Fibroblast of the aortic adventitia (primary cell): ENCODE measurements around the gene SLC35B1. TPM values are rescaled to one million over a fixed set of nuclear protein-coding genes. Genes with fewer than 3 reads are reported as not detected.

Source experiments
- DNase-seq: peaks from one replicate; pipeline ENCODE4 v3.0.0-alpha.2; 2010; ENCODE audit warnings: low read depth
- H3K4me3 ChIP-seq: 2 replicates; pipeline ENCODE4 v1.5.1; 2011; ENCODE audit warnings: low read depth, mild to moderate bottlenecking, control low read depth, low read length, moderate library complexity
- total RNA-seq: library from RNA; depleted of rRNA; stranded (reverse); fragments of >200 nt; gene quantifications from 2 replicates; pipeline ENCODE4 v1.2.3, GENCODE V29; 2012; ENCODE audit warnings: low replicate concordance
- TF ChIP-seq, protein P1 (sequence below): IDR thresholded peaks from 2 replicates; pipeline ENCODE4 v1.5.1; 2011; ENCODE audit warnings: mild to moderate bottlenecking, low read length, control low read depth, inconsistent platforms; ENCODE audit not compliant: insufficient read depth

The SLC35B1 gene
- total RNA-seq, 1 donor = 59.7 TPM

DNA sequence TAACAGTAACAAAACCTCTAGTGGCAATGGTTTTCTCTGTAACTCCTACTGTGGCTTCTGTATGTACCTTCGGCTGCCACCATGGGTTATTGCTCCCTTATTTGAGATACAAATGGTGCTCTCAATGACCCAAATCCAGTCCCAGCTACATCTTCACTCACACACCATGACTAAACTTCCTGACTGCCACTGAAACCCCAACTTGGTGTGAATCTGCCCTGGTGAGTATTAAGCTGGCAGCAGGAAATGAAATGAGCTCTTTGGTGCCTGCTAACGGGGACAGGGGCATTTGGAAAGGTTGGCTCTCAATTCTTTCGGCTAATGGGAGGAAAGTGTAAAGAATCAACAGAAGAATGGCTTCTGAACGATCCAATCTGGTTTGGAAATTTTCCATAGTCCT lies 7.5 kb upstream of the SLC35B1 start:
- no peak overlapping the region for H3K4me3 ChIP-seq
- TF ChIP-seq, protein P1, sequence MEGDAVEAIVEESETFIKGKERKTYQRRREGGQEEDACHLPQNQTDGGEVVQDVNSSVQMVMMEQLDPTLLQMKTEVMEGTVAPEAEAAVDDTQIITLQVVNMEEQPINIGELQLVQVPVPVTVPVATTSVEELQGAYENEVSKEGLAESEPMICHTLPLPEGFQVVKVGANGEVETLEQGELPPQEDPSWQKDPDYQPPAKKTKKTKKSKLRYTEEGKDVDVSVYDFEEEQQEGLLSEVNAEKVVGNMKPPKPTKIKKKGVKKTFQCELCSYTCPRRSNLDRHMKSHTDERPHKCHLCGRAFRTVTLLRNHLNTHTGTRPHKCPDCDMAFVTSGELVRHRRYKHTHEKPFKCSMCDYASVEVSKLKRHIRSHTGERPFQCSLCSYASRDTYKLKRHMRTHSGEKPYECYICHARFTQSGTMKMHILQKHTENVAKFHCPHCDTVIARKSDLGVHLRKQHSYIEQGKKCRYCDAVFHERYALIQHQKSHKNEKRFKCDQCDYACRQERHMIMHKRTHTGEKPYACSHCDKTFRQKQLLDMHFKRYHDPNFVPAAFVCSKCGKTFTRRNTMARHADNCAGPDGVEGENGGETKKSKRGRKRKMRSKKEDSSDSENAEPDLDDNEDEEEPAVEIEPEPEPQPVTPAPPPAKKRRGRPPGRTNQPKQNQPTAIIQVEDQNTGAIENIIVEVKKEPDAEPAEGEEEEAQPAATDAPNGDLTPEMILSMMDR = no peak
- no peak for DNase-seq

DNA sequence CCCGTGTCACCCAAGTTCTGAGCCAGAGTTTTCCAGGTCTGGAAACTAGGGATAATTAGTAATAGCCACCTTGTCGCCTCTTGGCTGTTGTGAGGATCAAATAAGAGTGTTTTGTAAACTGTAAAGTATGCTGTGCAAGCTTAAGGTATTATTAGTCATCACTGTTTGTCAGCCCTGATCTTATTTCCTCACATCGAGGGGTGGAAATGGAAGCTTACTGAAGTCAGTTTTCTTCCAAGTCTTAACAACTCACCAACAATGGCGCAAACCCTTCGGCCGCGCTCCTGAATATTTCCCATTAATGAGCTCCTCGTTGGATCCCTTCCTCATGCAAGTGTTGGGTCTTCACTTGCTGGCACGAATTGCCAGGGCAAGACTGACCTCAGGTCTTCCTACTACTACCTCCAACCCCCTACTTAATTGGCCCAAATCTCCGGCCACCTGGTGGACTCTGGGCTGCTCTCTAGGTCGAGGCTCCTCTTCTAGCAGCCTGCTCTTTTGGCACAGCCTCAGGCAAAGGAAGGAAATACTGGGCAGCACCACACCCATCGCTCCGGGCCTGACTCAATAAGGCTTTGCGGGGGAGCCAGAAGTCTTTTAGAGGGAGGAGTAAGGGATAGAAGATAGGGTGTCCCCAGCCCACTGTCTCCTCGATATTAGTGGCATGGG lies 885 bp upstream of the SLC35B1 start:
- peak; percentile 25 for DNase-seq
- TF ChIP-seq, protein P1 = no peak
- H3K4me3 ChIP-seq = peak overlapping the region; percentile 73

DNA sequence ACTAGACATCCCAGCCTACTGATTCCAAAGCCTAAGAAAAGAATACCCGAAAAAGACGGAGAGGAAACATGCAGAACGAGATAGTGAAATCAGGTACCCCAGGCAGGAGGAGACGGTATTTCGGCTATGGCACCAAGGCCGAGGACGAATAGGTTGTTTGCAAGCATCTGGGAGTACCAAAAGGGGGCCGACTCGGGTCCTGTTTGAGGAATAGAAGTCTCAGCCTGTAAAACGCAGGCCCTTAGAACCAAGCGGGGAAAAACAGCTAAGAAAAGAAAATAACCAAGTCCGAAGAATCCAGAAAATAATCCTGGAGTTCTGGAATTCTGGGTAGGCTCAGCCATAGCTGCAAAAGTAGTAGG lies 537 bp downstream of the SLC35B1 start:
- TF ChIP-seq, protein P1 = peak; percentile 9
- peak; percentile 20 for DNase-seq
- H3K4me3 ChIP-seq = peak overlapping the region; percentile 95

DNA sequence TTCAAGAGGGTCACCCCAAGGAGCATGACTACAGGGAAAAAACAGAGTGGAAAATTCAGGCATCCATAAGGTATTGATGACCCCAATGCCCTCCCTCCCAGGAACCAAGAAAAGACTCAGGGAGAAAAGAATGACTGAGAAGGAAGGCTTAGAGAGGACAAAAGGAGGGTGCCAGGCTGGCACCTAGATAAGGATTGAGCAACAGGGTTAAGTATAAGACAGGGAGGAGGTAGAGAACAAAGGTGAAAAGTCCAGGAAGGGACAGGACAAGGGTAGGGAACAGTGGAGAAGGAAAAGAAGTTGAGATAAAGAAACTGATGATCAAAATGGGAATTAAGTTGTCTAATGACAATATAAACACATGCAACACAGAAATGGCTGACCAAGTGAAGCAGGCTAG lies 2.5 kb downstream of the SLC35B1 start:
- no peak overlapping the region for H3K4me3 ChIP-seq
- TF ChIP-seq, protein P1 = no peak
- no peak for DNase-seq

DNA sequence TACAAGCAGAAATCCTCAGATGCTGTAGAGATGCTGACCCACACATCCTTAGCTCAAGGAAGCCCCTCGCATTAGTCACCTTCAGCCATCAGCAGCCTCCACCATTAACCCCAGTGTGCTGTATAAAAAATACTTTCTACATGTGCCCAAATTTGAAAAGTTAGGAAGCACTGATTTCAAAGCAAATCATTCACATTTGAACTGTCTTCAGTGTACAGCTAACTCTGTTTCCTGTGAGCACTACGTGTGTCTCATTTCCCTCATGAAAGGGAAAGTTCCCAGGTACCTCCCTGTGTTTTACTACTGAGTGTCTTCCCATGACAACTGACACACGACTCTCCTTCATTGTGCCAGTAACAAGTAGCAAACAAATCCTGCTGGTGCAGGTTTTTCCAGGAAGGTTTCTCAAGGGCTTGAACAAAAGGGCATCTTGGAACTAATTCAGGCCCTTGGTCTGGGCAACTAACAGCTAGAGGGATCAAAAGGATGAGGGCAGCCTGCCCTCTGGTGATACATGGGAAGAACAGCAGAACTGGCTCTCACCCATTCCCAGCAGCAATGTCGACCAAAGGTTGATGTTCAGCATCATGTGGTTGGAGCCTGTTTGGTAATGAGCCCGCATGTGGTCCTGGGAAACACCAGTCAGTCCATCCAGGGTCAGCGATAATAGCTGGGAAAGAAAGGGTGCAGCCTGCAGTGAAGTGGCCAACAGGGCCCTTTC lies 4.0 kb downstream of the SLC35B1 start:
- no peak overlapping the region for H3K4me3 ChIP-seq
- peak; percentile 52 for DNase-seq
- TF ChIP-seq, protein P1 = peak; percentile 32

DNA sequence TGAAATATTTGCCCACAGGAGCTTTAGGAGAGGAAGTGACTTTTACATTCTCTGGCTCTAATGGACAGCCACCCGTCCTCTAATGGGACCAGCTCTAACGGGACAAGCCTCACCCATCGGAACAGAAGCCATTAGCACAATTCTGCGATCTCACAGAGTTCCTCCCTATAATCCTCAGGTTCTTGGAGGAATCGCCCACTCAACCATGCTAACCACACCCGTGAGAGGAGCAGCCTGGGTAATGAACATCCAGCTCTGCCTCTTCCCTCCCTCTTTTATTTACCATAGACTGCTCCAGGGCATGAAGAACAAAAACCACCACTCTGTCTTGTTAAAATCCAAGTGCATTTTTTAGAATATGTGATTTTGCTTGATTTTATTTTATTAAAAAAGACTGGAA lies 6.8 kb downstream of the SLC35B1 start:
- no peak for DNase-seq
- TF ChIP-seq, protein P1 = no peak
- H3K4me3 ChIP-seq = no peak overlapping the region
